HG03025 (cell line): ENCODE measurements around the gene SYCP1.
"Not testable (repeated sequence)": the region's sequence is repeated elsewhere in the genome, so short reads cannot be mapped to it uniquely, and the experiment has no call there.

Experiments
- ATAC-seq: cut with Tn5 transposase; IDR thresholded peaks from one replicate; pipeline ENCODE4 v1.9.1; 2021; ENCODE audit warnings: mild to moderate bottlenecking, moderate library complexity; ENCODE audit not compliant: unreplicated experiment, low FRiP score

SYCP1 gene

GRCh38 chr1:114956570-114956969, 101.9 kb downstream of the SYCP1 start:
- no peak for ATAC-seq

- no peak for ATAC-seq
Observed at GRCh38 chr1:114959423-114959822, 104.8 kb downstream of the SYCP1 start.

GRCh38 chr1:114976891-114977290, 122.2 kb downstream of the SYCP1 start:
- no peak for ATAC-seq

GRCh38 chr1:114979278-114979891, 124.7 kb downstream of the SYCP1 start:
- no peak for ATAC-seq

- ATAC-seq = no peak
Observed at GRCh38 chr1:114982251-114982650, 127.6 kb downstream of the SYCP1 start.

GRCh38 chr1:114986286-114986685, 131.6 kb downstream of the SYCP1 start:
- ATAC-seq = no peak

GRCh38 chr1:114988095-114988494, 133.4 kb downstream of the SYCP1 start:
- no peak for ATAC-seq

GRCh38 chr1:114997510-114998289, 143.0 kb downstream of the SYCP1 start:
- no peak for ATAC-seq

- no peak for ATAC-seq
Observed at GRCh38 chr1:115006191-115006590, 151.5 kb downstream of the SYCP1 start.

GRCh38 chr1:115012006-115012405, 157.3 kb downstream of the SYCP1 start:
- ATAC-seq = no peak

- no peak for ATAC-seq
Observed at GRCh38 chr1:115012434-115012833, 157.8 kb downstream of the SYCP1 start.

- no peak for ATAC-seq
Observed at GRCh38 chr1:115013792-115014191, 159.1 kb downstream of the SYCP1 start.

- not testable (repeated sequence) for ATAC-seq
Observed at GRCh38 chr1:115019549-115019948, 164.9 kb downstream of the SYCP1 start.

- no peak for ATAC-seq
Observed at GRCh38 chr1:115021145-115021544, 166.5 kb downstream of the SYCP1 start.

GRCh38 chr1:115023593-115023992, 168.9 kb downstream of the SYCP1 start:
- ATAC-seq = no peak

GRCh38 chr1:115029526-115029925, 174.9 kb downstream of the SYCP1 start, which contains the start of gene TSHB:
TSS of gene TSHB (plus strand) at chr1:115029826. CDS start at chr1:115033363, 3,537 bp downstream.
- no peak for ATAC-seq

- ATAC-seq = no peak
Observed at GRCh38 chr1:115031595-115031994, 176.9 kb downstream of the SYCP1 start.

- ATAC-seq = no peak
Observed at GRCh38 chr1:115035652-115036051, 181.0 kb downstream of the SYCP1 start.

- no peak for ATAC-seq
Observed at GRCh38 chr1:115036814-115037507, 182.3 kb downstream of the SYCP1 start.

- no peak for ATAC-seq
Observed at GRCh38 chr1:115040501-115040900, 185.8 kb downstream of the SYCP1 start.

- ATAC-seq = no peak
Observed at GRCh38 chr1:115041654-115042053, 187.0 kb downstream of the SYCP1 start.
